IMR-90 (cell line): ENCODE results near the gene MIER2. TPM values are rescaled to one million over a fixed set of nuclear protein-coding genes. Genes with fewer than 3 reads are reported as not detected.

Source experiments
- ATAC-seq: fragments of 200-7000 bp; cut with Tn5 transposase; 2 replicates; pipeline ENCODE4 v1.9.1; 2020; ENCODE audit warnings: low read depth, mild to moderate bottlenecking, moderate library complexity
- BruUV-seq: library from RNA; stranded (reverse); fragments of 400-500 nt; replicated peaks from 2 replicates; lab custom pipeline; 2021; lab: Mats Ljungman, UMichigan
- CTCF ChIA-PET: fragments of 300-600 bp; formaldehyde crosslinking; extraction: SDS; loops from one replicate; lab custom pipeline; 2021; ENCODE audit warnings: antibody characterized with exemption; lab: Yijun Ruan, JAX
- POLR2A ChIA-PET: fragments of 300-600 bp; sonication (Branson Sonifier 250); formaldehyde crosslinking; loops from one replicate; lab custom pipeline; 2022; ENCODE audit warnings: antibody characterized with exemption; ENCODE audit not compliant: unreplicated experiment; lab: Charles Lee
- DNase-seq: peaks from one replicate; pipeline ENCODE4 v3.0.0; 2013
- H2AFZ ChIP-seq: replicated peaks from 2 replicates; pipeline ENCODE3; 2013; ENCODE audit warnings: low read length, mild to moderate bottlenecking; ENCODE audit not compliant: poor library complexity
- H2AK5ac ChIP-seq: 2 replicates; pipeline ENCODE4 v1.6.1; 2013; ENCODE audit warnings: low read depth, low read length, inconsistent platforms
- H2AK9ac ChIP-seq: replicated peaks from 2 replicates; pipeline ENCODE3; 2013; ENCODE audit warnings: mild to moderate bottlenecking, low read depth, low read length, moderate library complexity; ENCODE audit not compliant: poor library complexity
- H2BK120ac ChIP-seq: 2 replicates; pipeline ENCODE4 v1.6.1; 2013; ENCODE audit warnings: low read depth, low read length, inconsistent platforms
- H2BK15ac ChIP-seq: 3 replicates; pipeline ENCODE4 v1.6.1; 2013; ENCODE audit warnings: low read depth, low read length, inconsistent platforms
- H2BK20ac ChIP-seq: 2 replicates; pipeline ENCODE4 v1.6.1; 2013; ENCODE audit warnings: low read depth, mild to moderate bottlenecking, inconsistent platforms, low read length, moderate library complexity
- H2BK5ac ChIP-seq: 2 replicates; pipeline ENCODE4 v1.6.1; 2013; ENCODE audit warnings: mild to moderate bottlenecking, low read depth, low read length, inconsistent platforms; ENCODE audit not compliant: poor library complexity, severe bottlenecking
- H3K14ac ChIP-seq: replicated peaks from 2 replicates; pipeline ENCODE4 v1.6.1; 2013; ENCODE audit warnings: low read depth, low read length, inconsistent platforms
- H3K18ac ChIP-seq: 2 replicates; pipeline ENCODE4 v1.6.1; 2013; ENCODE audit warnings: low read depth, low read length, control low read depth
- H3K23ac ChIP-seq: 2 replicates; pipeline ENCODE4 v1.6.1; 2013; ENCODE audit warnings: low read depth, low read length, inconsistent platforms
- H3K27ac ChIP-seq: 2 replicates; pipeline ENCODE4 v1.5.1; 2013; ENCODE audit warnings: mild to moderate bottlenecking, control low read depth, low read length; ENCODE audit not compliant: insufficient read depth
- H3K27me3 ChIP-seq: 2 replicates; pipeline ENCODE4 v1.6.1; 2013; ENCODE audit warnings: low read length; ENCODE audit not compliant: control insufficient read depth, insufficient read depth
- H3K36me3 ChIP-seq: 2 replicates; pipeline ENCODE4 v1.6.1; 2013; ENCODE audit warnings: low read length, mixed read lengths; ENCODE audit not compliant: control insufficient read depth, insufficient read depth
- H3K4ac ChIP-seq: 2 replicates; pipeline ENCODE4 v1.6.1; 2013; ENCODE audit warnings: low read depth, low read length, inconsistent platforms
- H3K4me1 ChIP-seq: 2 replicates; pipeline ENCODE4 v1.6.1; 2013; ENCODE audit warnings: low read length, mixed read lengths; ENCODE audit not compliant: control insufficient read depth, insufficient read depth
- H3K4me2 ChIP-seq: 2 replicates; pipeline ENCODE4 v1.6.1; 2013; ENCODE audit warnings: low read depth, mild to moderate bottlenecking, control low read depth, low read length, moderate library complexity
- H3K4me3 ChIP-seq: 2 replicates; pipeline ENCODE4 v1.5.1; 2013; ENCODE audit warnings: low read depth, mild to moderate bottlenecking, control low read depth, low read length, moderate library complexity; ENCODE audit not compliant: insufficient read depth
- H3K56ac ChIP-seq: 2 replicates; pipeline ENCODE4 v1.6.1; 2013; ENCODE audit warnings: low read length, inconsistent platforms; ENCODE audit not compliant: insufficient read depth; ENCODE audit errors: extremely low read depth
- H3K79me1 ChIP-seq, 2 experiments: 2 replicates each; pipeline ENCODE4 v1.6.1; 2013; ENCODE audit warnings: low read length in 2 of 2, inconsistent platforms in 1 of 2, low read depth in 1 of 2
- H3K9ac ChIP-seq: 2 replicates; pipeline ENCODE4 v1.6.1; 2013; ENCODE audit warnings: low read depth, low read length, control low read depth
- H3K9me1 ChIP-seq: 2 replicates; pipeline ENCODE4 v1.6.1; 2013; ENCODE audit warnings: low read length, inconsistent platforms; ENCODE audit not compliant: insufficient read depth
- H3K9me3 ChIP-seq: 2 replicates; pipeline ENCODE4 v1.6.1; 2013; ENCODE audit warnings: low read length; ENCODE audit not compliant: control insufficient read depth, insufficient read depth
- H4K20me1 ChIP-seq: 2 replicates; pipeline ENCODE4 v1.6.1; 2013; ENCODE audit warnings: low read length, inconsistent platforms; ENCODE audit not compliant: insufficient read depth
- H4K5ac ChIP-seq: 2 replicates; pipeline ENCODE4 v1.6.1; 2013; ENCODE audit warnings: mild to moderate bottlenecking, low read depth, low read length, control low read depth
- H4K8ac ChIP-seq, 2 experiments: 2 replicates each; pipeline ENCODE4 v1.6.1; 2013; ENCODE audit warnings: low read depth in 2 of 2, low read length in 2 of 2, control low read depth in 1 of 2, inconsistent platforms in 1 of 2
- H4K91ac ChIP-seq: 2 replicates; pipeline ENCODE4 v1.6.1; 2013; ENCODE audit warnings: low read depth, low read length, inconsistent platforms; ENCODE audit not compliant: insufficient read depth
- CEBPB ChIP-seq: IDR thresholded peaks from 2 replicates; pipeline ENCODE4 v1.6.1; 2012; ENCODE audit warnings: low read depth, low read length, improper control_type of control experiment
- CHD1 ChIP-seq: IDR thresholded peaks from 2 replicates; pipeline ENCODE4 v1.6.1; 2012; ENCODE audit warnings: low read depth, low read length, improper control_type of control experiment
- MAFK ChIP-seq: IDR thresholded peaks from 2 replicates; pipeline ENCODE4 v1.6.1; 2012; ENCODE audit warnings: low read depth, low read length, improper control_type of control experiment
- RCOR1 ChIP-seq: IDR thresholded peaks from 2 replicates; pipeline ENCODE4 v1.6.1; 2012; ENCODE audit warnings: mild to moderate bottlenecking, low read length, improper control_type of control experiment; ENCODE audit not compliant: insufficient replicate concordance
- WGBS, 2 experiments: methylation state at CpG; one replicate each; pipeline versions ENCODE4 v1.1.5 to v1.1.7; 2013; ENCODE audit warnings: missing lambda C conversion rate in 2 of 2; ENCODE audit not compliant: insufficient read length in 1 of 2; ENCODE audit errors: extremely low coverage in 2 of 2; 5-methylcytosine and 5-hydroxymethylcytosine counted together
- dilution Hi-C: fragments of 300-500 bp; cut with HindIII; formaldehyde crosslinking; loops from one replicate; pipeline ENCODE4 v1.14.3; 2018; ENCODE audit warnings: low sequenced_read_pairs; ENCODE audit not compliant: unreplicated experiment
- in situ Hi-C: fragments of 300-500 bp; cut with MboI; formaldehyde crosslinking; loops from 3 replicates; pipeline ENCODE4 v1.14.3; 2019; ENCODE audit warnings: low sequenced_read_pairs, inconsistent platforms, mixed read lengths
- intact Hi-C: fragments of 100-400 bp; cut with micrococcal nuclease; formaldehyde crosslinking; loops from 2 replicates; pipeline ENCODE4 v1.10.0; 2022
- polyA plus RNA-seq, 3 experiments: library from polyadenylated mRNA; depleted of rRNA; stranded (reverse); fragments of >200 nt; gene quantifications; 2 replicates each; pipeline ENCODE4 v1.2.3, GENCODE V29; 2012; ENCODE audit warnings: low replicate concordance in 1 of 3
- total RNA-seq: library from RNA; depleted of rRNA; stranded (reverse); fragments of >200 nt; gene quantifications from 2 replicates; pipeline ENCODE4 v1.2.3, GENCODE V29; 2012
- TF ChIP-seq, protein P1 (sequence below): conservative IDR thresholded peaks from 2 replicates; pipeline ENCODE4 v1.5.1; 2012; ENCODE audit warnings: mild to moderate bottlenecking, low read depth, low read length, improper control_type of control experiment

Gene MIER2
- total and polyA plus RNA-seq, 2 of the 4 experiments (the other 2 are of a cell fraction) = 28.0 to 28.4 TPM

GRCh38 chr19:309206-309565 lies 35.4 kb downstream of the MIER2 start:
- Histone ChIP-seq H3K27ac (no peak overlapping the region), H2BK5ac (no peak overlapping the region), H2BK120ac (no peak overlapping the region), H3K56ac (no peak overlapping the region), H3K79me1 (peaks cover 0 to 41% of the 10 kb centered on the region in 2 experiments), H2BK20ac (no peak overlapping the region), H2AFZ (no peak overlapping the region), H4K5ac (no peak overlapping the region), H2AK5ac (no peak overlapping the region), H3K4me3 (no peak overlapping the region), H2BK15ac (no peak overlapping the region), H3K36me3 (peaks cover 69% of the 10 kb centered on the region), H3K18ac (no peak overlapping the region), H3K4me1 (no peaks in the 10 kb centered on the region), H3K4me2 (no peak overlapping the region), H3K23ac (no peak overlapping the region), H3K27me3 (no peaks in the 10 kb centered on the region), H4K20me1 (peaks cover 38% of the 10 kb centered on the region), H4K91ac (no peak overlapping the region), H3K4ac (no peak overlapping the region), H3K9me1 (0 out of 2 replicates have a peak, but pooled peaks cover 6% of the 10 kb centered on the region), H2AK9ac (no peak overlapping the region), H4K8ac (no peak overlapping the region), H3K9me3 (no peaks in the 10 kb centered on the region), H3K14ac (no peak overlapping the region), H3K9ac (no peak overlapping the region)
- DNase-seq (no peak), ATAC-seq (no peak)
- intact Hi-C loops (no loop called here), dilution Hi-C loops (no loop called here), in situ Hi-C loops (no loop called here)
- TF ChIP-seq CHD1 (no peak), MAFK (no peak), RCOR1 (no peak), CEBPB (no peak)
- TF ChIP-seq, protein P1, sequence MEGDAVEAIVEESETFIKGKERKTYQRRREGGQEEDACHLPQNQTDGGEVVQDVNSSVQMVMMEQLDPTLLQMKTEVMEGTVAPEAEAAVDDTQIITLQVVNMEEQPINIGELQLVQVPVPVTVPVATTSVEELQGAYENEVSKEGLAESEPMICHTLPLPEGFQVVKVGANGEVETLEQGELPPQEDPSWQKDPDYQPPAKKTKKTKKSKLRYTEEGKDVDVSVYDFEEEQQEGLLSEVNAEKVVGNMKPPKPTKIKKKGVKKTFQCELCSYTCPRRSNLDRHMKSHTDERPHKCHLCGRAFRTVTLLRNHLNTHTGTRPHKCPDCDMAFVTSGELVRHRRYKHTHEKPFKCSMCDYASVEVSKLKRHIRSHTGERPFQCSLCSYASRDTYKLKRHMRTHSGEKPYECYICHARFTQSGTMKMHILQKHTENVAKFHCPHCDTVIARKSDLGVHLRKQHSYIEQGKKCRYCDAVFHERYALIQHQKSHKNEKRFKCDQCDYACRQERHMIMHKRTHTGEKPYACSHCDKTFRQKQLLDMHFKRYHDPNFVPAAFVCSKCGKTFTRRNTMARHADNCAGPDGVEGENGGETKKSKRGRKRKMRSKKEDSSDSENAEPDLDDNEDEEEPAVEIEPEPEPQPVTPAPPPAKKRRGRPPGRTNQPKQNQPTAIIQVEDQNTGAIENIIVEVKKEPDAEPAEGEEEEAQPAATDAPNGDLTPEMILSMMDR = no peak
- 97% methylated on average over 5 of the region's 14 CpGs; no CpG with 5 or more reads in 1 of the 2 experiments for WGBS, 2 experiments
- BruUV-seq = no TSS peak
- CTCF ChIA-PET = no interaction called here
- POLR2A ChIA-PET = no interaction called here
